Mononuclear cell (primary cell): Measurements from ENCODE around the gene TRIM71. TPM values are rescaled to one million over a fixed set of nuclear protein-coding genes. Genes with fewer than 3 reads are reported as not detected.
"Not testable (repeated sequence)": the region's sequence is repeated elsewhere in the genome, so short reads cannot be mapped to it uniquely, and the experiment has no call there.

Source experiments
- H3K27me3 ChIP-seq: 2 replicates; pipeline ENCODE4 v1.6.0; 2011; ENCODE audit warnings: low read length, control low read depth; ENCODE audit not compliant: insufficient read depth
- H3K4me1 ChIP-seq: 2 replicates; pipeline ENCODE4 v1.5.1; 2011; ENCODE audit warnings: mild to moderate bottlenecking, low read length, control low read depth; ENCODE audit not compliant: insufficient read depth
- H3K4me3 ChIP-seq: 2 replicates; pipeline ENCODE4 v1.5.1; 2011; ENCODE audit warnings: mild to moderate bottlenecking, low read length, moderate library complexity
- H3K9me3 ChIP-seq: 2 replicates; pipeline ENCODE4 v1.5.1; 2011; ENCODE audit warnings: low read depth, mild to moderate bottlenecking, control low read depth, low read length
- total RNA-seq: library from RNA; depleted of rRNA; stranded (reverse); fragments of >200 nt; gene quantifications from one replicate; pipeline ENCODE4 v1.2.3, GENCODE V29; 2012

Gene TRIM71
- total RNA-seq, 1 donor, result 0.10 TPM

DNA sequence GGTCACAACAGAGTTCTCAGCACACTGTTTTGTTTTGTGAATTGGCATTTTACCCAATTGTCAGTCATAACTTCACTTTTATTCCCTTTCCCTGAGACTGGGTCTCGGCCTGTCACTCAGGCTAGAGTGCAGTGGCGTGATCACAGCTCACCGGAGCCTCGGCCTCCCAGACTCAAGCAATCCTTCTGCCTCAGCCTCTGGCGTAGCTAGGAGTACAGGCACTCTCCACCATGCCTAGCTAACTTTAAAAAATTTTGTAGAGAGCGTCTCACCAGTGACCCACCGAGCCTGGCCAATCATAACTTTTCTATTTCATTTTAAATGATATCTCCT, 26.5 kb downstream of the TRIM71 start:
- H3K4me3 ChIP-seq, result no peak overlapping the region
- H3K27me3 ChIP-seq, result no peaks in the 10 kb centered on the region
- no peaks in the 10 kb centered on the region for H3K9me3 ChIP-seq
- peaks cover 18% of the 10 kb centered on the region for H3K4me1 ChIP-seq

DNA sequence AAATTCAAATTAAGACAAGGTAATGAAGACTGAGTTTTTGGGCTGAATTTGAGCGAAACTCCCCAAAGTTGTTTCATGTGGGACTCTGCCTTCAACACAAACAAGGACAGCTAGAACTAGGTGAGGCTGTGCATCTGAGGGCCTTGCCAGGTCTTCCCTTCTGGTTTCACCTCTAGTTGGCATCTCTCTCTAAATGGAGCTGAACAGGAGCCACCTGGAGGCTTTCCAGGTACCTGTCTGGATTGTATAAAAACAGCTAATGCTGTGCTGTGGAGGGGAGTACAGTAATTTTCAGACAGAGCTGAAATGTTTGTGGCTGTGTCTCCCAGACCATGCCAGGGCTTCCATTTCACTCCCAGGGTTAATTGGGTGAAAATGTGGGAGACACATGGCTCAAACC, 27.1 kb downstream of the TRIM71 start:
- H3K27me3 ChIP-seq, result no peaks in the 10 kb centered on the region
- no peak overlapping the region for H3K4me3 ChIP-seq
- H3K4me1 ChIP-seq, result peaks cover 18% of the 10 kb centered on the region
- no peaks in the 10 kb centered on the region for H3K9me3 ChIP-seq

- H3K4me1 ChIP-seq, result peaks cover 18% of the 10 kb centered on the region
- not testable (repeated sequence) for H3K27me3 ChIP-seq, H3K9me3 ChIP-seq, H3K4me3 ChIP-seq
Observed at GRCh38 chr3:32845546-32845945, 27.7 kb downstream of the TRIM71 start.

DNA sequence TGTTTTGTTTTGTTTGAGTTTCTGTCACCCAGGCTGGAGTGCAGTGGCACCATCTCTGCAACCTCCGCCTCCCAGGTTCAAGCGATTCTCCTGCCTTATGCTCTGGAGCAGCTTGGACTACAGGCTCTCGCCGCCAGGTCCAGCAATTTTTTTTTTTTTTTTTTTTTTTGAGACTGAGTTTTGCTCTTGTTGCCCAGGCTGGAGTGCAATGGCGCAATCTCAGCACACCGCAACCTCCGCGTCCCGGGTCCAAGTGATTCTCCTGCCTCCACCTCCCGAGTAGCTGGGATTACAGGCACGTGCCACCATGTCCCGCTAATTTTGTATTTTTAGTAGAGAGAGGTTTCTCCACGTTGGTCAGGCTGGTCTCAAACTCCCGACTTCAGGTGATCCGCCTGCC, 29.2 kb downstream of the TRIM71 start:
- not testable (repeated sequence) for H3K4me3 ChIP-seq, H3K9me3 ChIP-seq, H3K27me3 ChIP-seq
- peaks cover 15% of the 10 kb centered on the region for H3K4me1 ChIP-seq

- H3K4me3 ChIP-seq, result no peak overlapping the region
- H3K27me3 ChIP-seq, result no peaks in the 10 kb centered on the region
- no peaks in the 10 kb centered on the region for H3K9me3 ChIP-seq
- peaks cover 10% of the 10 kb centered on the region for H3K4me1 ChIP-seq
Observed at GRCh38 chr3:32847528-32847927, 29.7 kb downstream of the TRIM71 start.

GRCh38 chr3:32848215-32848614, 30.4 kb downstream of the TRIM71 start:
- Histone ChIP-seq H3K4me1 (peaks cover 3% of the 10 kb centered on the region), H3K9me3 (no peaks in the 10 kb centered on the region), H3K27me3 (no peaks in the 10 kb centered on the region), H3K4me3 (no peak overlapping the region)

DNA sequence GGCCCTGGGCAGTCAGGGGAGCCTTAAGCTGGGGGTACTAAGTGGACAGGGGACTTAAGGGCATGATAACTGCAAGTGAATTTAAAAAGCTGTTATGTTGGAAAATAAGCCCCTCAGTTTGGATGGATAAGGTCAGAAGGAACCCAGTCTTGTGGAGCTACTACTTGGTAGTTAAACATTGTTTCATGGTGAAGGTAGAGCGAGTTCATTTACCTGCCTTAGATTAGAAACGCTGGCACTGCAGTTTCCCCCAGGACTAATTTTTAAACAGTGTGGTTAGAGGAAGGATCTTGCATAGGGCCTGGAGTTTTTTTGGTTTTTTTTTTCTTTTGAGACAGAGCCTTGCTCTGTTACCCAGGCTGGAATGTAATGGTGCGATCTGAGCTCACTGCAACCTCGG, 31.2 kb downstream of the TRIM71 start:
- H3K9me3 ChIP-seq, result no peaks in the 10 kb centered on the region
- H3K4me3 ChIP-seq, result no peak overlapping the region
- no peaks in the 10 kb centered on the region for H3K27me3 ChIP-seq
- no peaks in the 10 kb centered on the region for H3K4me1 ChIP-seq

GRCh38 chr3:32850226-32850625, 32.4 kb downstream of the TRIM71 start:
- Histone ChIP-seq H3K4me3 (no peak overlapping the region), H3K4me1 (no peaks in the 10 kb centered on the region), H3K9me3 (no peaks in the 10 kb centered on the region), H3K27me3 (no peaks in the 10 kb centered on the region)

DNA sequence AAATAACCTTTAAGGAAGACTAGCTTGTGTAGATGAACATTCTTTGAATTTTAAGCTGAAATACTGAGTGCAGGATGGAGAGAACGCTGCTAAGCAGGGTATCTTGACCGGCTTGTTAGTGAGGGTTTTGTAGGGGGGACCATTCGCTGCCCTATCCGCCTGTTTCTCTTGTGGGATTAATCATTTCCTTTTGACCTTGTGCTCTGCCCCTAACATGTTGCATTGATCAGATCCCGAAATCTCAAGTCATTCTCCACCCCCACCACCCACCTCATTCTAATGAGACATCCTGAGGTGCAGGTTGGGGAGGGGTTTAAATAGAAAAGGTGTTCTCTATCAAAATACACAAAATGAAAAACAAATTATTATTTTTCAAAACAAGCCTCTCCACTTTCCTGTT, 32.8 kb downstream of the TRIM71 start:
- Histone ChIP-seq H3K4me3 (no peak overlapping the region), H3K9me3 (no peaks in the 10 kb centered on the region), H3K4me1 (no peaks in the 10 kb centered on the region), H3K27me3 (no peaks in the 10 kb centered on the region)

DNA sequence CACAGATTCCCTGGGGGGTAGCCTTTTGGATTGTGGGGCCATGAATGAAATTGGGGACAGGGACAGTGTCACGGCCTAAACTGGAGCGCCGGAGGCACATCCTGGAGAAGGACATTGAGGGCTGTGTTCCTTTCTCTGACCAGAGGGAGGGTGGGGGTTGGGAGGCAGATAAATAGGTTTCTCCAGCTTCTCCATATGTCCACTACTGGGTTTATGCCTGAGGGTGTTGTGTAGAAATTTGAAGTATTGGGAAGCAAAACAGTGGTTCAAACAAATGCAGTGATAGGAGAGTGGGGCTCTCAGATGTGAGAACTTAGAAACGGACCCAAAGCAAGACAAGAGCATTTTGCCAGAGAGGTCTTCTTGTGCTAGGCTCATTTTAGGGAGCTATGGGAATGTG, 34.3 kb downstream of the TRIM71 start:
- Histone ChIP-seq H3K4me1 (no peaks in the 10 kb centered on the region), H3K27me3 (no peaks in the 10 kb centered on the region), H3K9me3 (no peaks in the 10 kb centered on the region), H3K4me3 (no peak overlapping the region)

- Histone ChIP-seq H3K27me3 (no peaks in the 10 kb centered on the region), H3K9me3 (no peaks in the 10 kb centered on the region), H3K4me3 (no peak overlapping the region), H3K4me1 (peaks cover 6% of the 10 kb centered on the region)
Observed at GRCh38 chr3:32855350-32855953, 37.7 kb downstream of the TRIM71 start.

DNA sequence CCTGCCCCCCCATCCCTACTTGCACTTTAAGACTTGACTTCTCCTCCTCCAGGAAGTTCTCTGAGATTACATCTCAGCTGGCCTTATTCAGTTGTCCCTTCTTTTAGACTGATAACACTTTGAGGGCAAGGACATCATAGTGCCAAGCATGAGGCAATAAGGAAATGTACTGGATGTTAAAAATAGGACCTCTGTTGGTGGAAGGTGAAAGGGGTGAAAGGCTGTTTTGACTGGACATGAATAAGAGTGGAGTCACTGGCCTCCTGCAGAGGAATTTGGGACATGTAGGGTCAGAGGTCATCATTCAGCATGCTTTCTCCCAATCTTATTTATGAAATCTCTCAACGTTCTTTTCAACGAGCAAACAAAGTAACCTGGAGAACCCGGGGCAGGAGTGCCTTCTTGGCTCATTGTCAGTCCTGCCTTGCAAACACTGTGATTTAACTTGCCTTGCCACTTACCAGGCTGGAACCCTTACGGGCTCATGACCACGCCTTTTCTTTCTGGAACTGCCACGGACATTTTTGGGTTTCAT, 38.6 kb downstream of the TRIM71 start:
- H3K9me3 ChIP-seq, result no peaks in the 10 kb centered on the region
- H3K27me3 ChIP-seq, result no peaks in the 10 kb centered on the region
- peaks cover 6% of the 10 kb centered on the region for H3K4me1 ChIP-seq
- no peak overlapping the region for H3K4me3 ChIP-seq

GRCh38 chr3:32856901-32857507, 39.2 kb downstream of the TRIM71 start:
- H3K9me3 ChIP-seq, result no peaks in the 10 kb centered on the region
- no peak overlapping the region for H3K4me3 ChIP-seq
- H3K4me1 ChIP-seq, result peaks cover 6% of the 10 kb centered on the region
- H3K27me3 ChIP-seq, result no peaks in the 10 kb centered on the region

- Histone ChIP-seq H3K9me3 (no peaks in the 10 kb centered on the region), H3K4me3 (no peak overlapping the region), H3K4me1 (peaks cover 6% of the 10 kb centered on the region), H3K27me3 (no peaks in the 10 kb centered on the region)
Observed at GRCh38 chr3:32857921-32858320, 40.1 kb downstream of the TRIM71 start.

DNA sequence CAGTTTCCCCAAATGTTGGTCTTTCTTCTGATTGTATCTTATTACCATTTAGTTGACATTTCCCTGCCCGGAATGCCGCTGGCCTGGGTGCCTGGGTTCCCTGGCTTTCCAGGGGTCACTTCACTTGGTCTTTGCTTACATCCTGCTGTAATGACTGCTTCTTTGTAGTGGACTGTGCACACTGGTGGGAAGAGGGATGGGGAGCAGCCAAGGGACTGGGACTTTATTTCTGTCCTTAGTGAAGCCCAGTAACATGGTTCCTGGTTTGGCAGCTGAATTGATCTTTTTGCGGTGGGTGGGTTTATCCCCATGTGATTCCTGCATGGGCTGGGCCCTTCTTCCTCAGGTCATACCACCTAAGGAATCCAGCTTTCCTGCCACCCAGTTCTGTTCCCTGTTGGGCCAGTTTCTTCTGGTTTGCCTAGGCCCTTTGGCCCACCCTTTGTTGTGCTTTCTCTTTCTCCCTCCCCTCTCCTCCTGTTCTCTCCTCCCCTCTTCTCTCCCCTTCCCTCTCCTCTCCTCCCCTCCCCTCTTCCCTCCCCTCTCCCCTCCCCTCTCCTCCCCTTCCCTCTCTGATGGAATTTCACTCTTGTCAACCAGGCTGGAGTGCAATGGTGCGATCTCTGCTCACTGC, 41.9 kb downstream of the TRIM71 start:
- Histone ChIP-seq H3K4me1 (peaks cover 6% of the 10 kb centered on the region), H3K27me3 (no peaks in the 10 kb centered on the region), H3K4me3 (no peak overlapping the region), H3K9me3 (no peaks in the 10 kb centered on the region)

DNA sequence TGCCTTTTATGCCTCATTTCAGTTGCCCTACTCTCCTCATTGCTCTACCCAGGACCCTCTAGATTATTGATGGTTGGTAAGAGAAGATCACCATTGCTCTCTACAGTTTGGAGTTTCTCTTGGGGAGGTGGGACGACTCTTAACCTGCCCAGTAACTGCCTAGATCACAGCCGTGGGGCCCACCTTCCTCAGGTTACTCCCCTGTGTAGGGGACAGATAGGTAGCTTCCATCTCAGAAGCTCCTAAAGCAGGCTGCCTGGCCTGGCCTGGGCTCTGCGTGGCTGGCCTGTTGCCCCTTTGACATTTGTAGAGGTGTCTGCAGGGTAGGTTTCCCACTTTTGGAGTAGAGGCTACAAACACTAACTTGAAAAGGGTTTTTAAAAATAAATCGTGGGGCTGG, 42.7 kb downstream of the TRIM71 start:
- H3K4me1 ChIP-seq, result peaks cover 6% of the 10 kb centered on the region

More for the DNA sequence above, 42.7 kb downstream of the TRIM71 start:
- Histone ChIP-seq H3K9me3 (no peaks in the 10 kb centered on the region), H3K4me3 (no peak overlapping the region), H3K27me3 (no peaks in the 10 kb centered on the region)
